ENCODE data around the gene NSMF. TPM values are rescaled to one million over a fixed set of nuclear protein-coding genes. Genes with fewer than 3 reads are reported as not detected.

Gene NSMF
- total and polyA plus RNA-seq, 2 donors (not counting 1 experiment from before 2014, with no cell fraction given) = 28.7 to 59.4 TPM

DNA sequence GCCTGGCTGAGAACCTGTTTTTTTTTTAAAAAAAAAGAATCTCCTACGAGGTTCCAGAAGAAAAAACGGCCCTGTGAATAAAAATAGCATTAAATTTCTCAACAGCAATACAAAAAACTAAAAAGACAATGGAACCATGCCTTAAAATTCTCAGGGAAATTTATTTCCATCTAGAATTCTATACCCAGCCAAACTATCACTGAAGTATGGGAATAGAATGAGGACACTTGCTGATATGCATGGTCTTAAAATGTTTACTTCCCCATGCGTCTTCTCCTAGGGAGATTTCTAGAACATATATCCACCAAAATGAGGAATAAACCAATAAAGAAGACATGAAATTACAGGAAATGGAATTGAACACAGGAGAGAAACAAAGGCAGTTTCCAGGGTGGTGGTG is 16.5 kb upstream of the NSMF start:
- intact Hi-C loops (cut with micrococcal nuclease) = no loop called here
- Mint-ChIP-seq H3K27me3 (no peaks in the 10 kb centered on the region), H3K4me1 (peaks cover 1% of the 10 kb centered on the region), H3K9me3 (ENCODE audit: insufficient read depth) (peaks cover 18% of the 10 kb centered on the region), H3K27ac (no peak overlapping the region), H3K4me3 (no peak overlapping the region)
- H2AFZ ChIP-seq (ENCODE audit: insufficient read depth, low read depth, low read length, poor library complexity, severe bottlenecking) = no peak overlapping the region
- H3K36me3 ChIP-seq (replicated peaks in 1 of 2; ENCODE audit: control extremely low read depth in 1 of 2, control insufficient read depth in 1 of 2, extremely low read depth in 1 of 2, insufficient read depth in 2 of 2, low read length in 1 of 2) = no peaks in the 10 kb centered on the region
- peaks cover 1 to 25% (median 13%) of the 10 kb centered on the region in 3 donors for H3K9me3 ChIP-seq (ENCODE audit: control extremely low read depth in 1 of 3, control insufficient read depth in 2 of 3, insufficient read depth in 1 of 3, low read length in 2 of 3)
- no peak overlapping the region for H3K9ac ChIP-seq (ENCODE audit: low read length)
- no peaks in the 10 kb centered on the region for H3K27me3 ChIP-seq (replicated peaks in 1 of 4; ENCODE audit: control extremely low read depth in 1 of 4, control insufficient read depth in 3 of 4, insufficient read depth in 4 of 4, low read length in 3 of 4)
- ATAC-seq (ENCODE audit: low read depth) = no peak
- H3K4me2 ChIP-seq (replicated peaks; ENCODE audit: low read depth, low read length, poor library complexity, severe bottlenecking) = no peak overlapping the region
- DNase-seq = no peak
- ChIA-PET POLR2A (no interaction called here), CTCF (no interaction called here)
- no peaks in the 10 kb centered on the region for H3K79me2 ChIP-seq (ENCODE audit: control insufficient read depth, insufficient read depth, low read length)
- H3K4me3 ChIP-seq (ENCODE audit: control extremely low read depth in 1 of 5, extremely low read depth in 1 of 5, insufficient read depth in 1 of 5, low read depth in 2 of 5, low read length in 4 of 5) = no peak overlapping the region
- H3K27ac ChIP-seq (ENCODE audit: low read length in 2 of 2) = no peak overlapping the region
- H3K4me1 ChIP-seq (ENCODE audit: control insufficient read depth in 2 of 2, insufficient read depth in 2 of 2, low read length in 2 of 2) = peaks cover 0 to 3% of the 10 kb centered on the region in 2 donors
- no CpG with 5 or more reads among the region's 3 CpGs for WGBS (ENCODE audit: insufficient coverage)
- no peaks in the 10 kb centered on the region for H4K20me1 ChIP-seq (ENCODE audit: control insufficient read depth, insufficient read depth, low read length, poor library complexity, severe bottlenecking)
- TF ChIP-seq CTCF (IDR thresholded peaks at IDR 0.05) = no peak
- no peak for TF ChIP-seq EZH2 (IDR thresholded peaks at IDR 0.05; ENCODE audit: borderline replicate concordance, insufficient read depth, low read depth, low read length, poor library complexity, severe bottlenecking)

DNA sequence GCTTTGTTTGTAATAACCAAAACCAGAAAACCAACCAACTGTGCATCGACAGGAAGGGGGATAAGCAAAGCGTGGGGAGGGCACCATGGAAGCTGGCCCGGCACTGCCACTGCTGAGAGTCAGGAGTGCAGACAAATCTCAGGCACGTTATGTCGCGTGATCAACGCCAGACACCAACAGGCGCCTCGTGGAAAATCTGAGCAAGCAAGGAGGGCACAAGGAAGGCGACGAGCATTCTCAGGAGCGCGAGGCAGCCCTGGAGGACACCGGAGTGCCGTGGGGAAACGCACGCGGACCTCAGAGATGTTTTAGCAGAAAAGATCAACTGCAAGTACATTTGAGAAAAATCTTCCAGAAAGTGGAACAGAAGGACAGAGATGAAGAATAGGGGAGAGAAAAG is 15.1 kb upstream of the NSMF start:
- H3K27me3 Mint-ChIP-seq = no peaks in the 10 kb centered on the region
- Histone ChIP-seq H3K36me3 (replicated peaks in 1 of 2; ENCODE audit: control extremely low read depth in 1 of 2, control insufficient read depth in 1 of 2, extremely low read depth in 1 of 2, insufficient read depth in 2 of 2, low read length in 1 of 2) (no peaks in the 10 kb centered on the region), H3K4me2 (replicated peaks; ENCODE audit: low read depth, low read length, poor library complexity, severe bottlenecking) (no peak overlapping the region), H3K9ac (ENCODE audit: low read length) (no peak overlapping the region), H3K9me3 (ENCODE audit: control extremely low read depth in 1 of 3, control insufficient read depth in 2 of 3, insufficient read depth in 1 of 3, low read length in 2 of 3) (peaks cover 1 to 25% (median 13%) of the 10 kb centered on the region in 3 donors), H3K27me3 (replicated peaks in 1 of 4; ENCODE audit: control extremely low read depth in 1 of 4, control insufficient read depth in 3 of 4, insufficient read depth in 4 of 4, low read length in 3 of 4) (no peaks in the 10 kb centered on the region), H2AFZ (ENCODE audit: insufficient read depth, low read depth, low read length, poor library complexity, severe bottlenecking) (no peak overlapping the region), H3K4me3 (ENCODE audit: control extremely low read depth in 1 of 5, extremely low read depth in 1 of 5, insufficient read depth in 1 of 5, low read depth in 2 of 5, low read length in 4 of 5) (no peak overlapping the region), H3K27ac (ENCODE audit: low read length in 2 of 2) (no peak overlapping the region), H3K4me1 (ENCODE audit: control insufficient read depth in 2 of 2, insufficient read depth in 2 of 2, low read length in 2 of 2) (peaks cover 0 to 4% of the 10 kb centered on the region in 2 donors), H3K79me2 (ENCODE audit: control insufficient read depth, insufficient read depth, low read length) (no peaks in the 10 kb centered on the region), H4K20me1 (ENCODE audit: control insufficient read depth, insufficient read depth, low read length, poor library complexity, severe bottlenecking) (no peaks in the 10 kb centered on the region)
- WGBS (ENCODE audit: insufficient coverage) = 94% methylated on average over 18 of the region's 18 CpGs
- H3K4me1 Mint-ChIP-seq = peaks cover 3% of the 10 kb centered on the region
- H3K27ac Mint-ChIP-seq = no peak overlapping the region
- no peak overlapping the region for H3K4me3 Mint-ChIP-seq
- no peak for TF ChIP-seq CTCF (IDR thresholded peaks at IDR 0.05)
- no peak for TF ChIP-seq EZH2 (IDR thresholded peaks at IDR 0.05; ENCODE audit: borderline replicate concordance, insufficient read depth, low read depth, low read length, poor library complexity, severe bottlenecking)
- POLR2A ChIA-PET = no interaction called here
- CTCF ChIA-PET = no interaction called here
- intact Hi-C loops (cut with micrococcal nuclease) = no loop called here
- ATAC-seq (ENCODE audit: low read depth) (no peak), DNase-seq (no peak)
- H3K9me3 Mint-ChIP-seq (ENCODE audit: insufficient read depth) = peaks cover 18% of the 10 kb centered on the region

All from B cell (primary cell).